HuH-7 (cell line): ENCODE results near the gene TBATA.

ENCODE experiments used
- DNase-seq: peaks from one replicate; pipeline ENCODE4 v3.0.0; 2011; ENCODE audit warnings: low spot score

TBATA gene

GRCh38 chr10:70807556-70807955 is 22.4 kb upstream of the TBATA start:
- DNase-seq = no peak

GRCh38 chr10:70806841-70807240 is 21.7 kb upstream of the TBATA start:
- DNase-seq = no peak

GRCh38 chr10:70805619-70806215 is 20.5 kb upstream of the TBATA start:
- no peak for DNase-seq

- DNase-seq = no peak
These were observed 19.2 kb upstream of the TBATA start for GRCh38 chr10:70804421-70804808.

GRCh38 chr10:70803775-70804420 is 18.7 kb upstream of the TBATA start:
- DNase-seq = no peak

- no peak for DNase-seq
These were observed 16.7 kb upstream of the TBATA start for GRCh38 chr10:70801854-70802253.

GRCh38 chr10:70799124-70799523 is 13.9 kb upstream of the TBATA start:
- no peak for DNase-seq

- DNase-seq = no peak
These were observed 12.7 kb upstream of the TBATA start for GRCh38 chr10:70797840-70798239.

GRCh38 chr10:70795613-70796012 is 10.4 kb upstream of the TBATA start:
- DNase-seq = no peak

- no peak for DNase-seq
These were observed 6.3 kb upstream of the TBATA start for GRCh38 chr10:70791386-70792039.

- DNase-seq = no peak
These were observed 1.7 kb upstream of the TBATA start for GRCh38 chr10:70786799-70787415.

- DNase-seq = no peak
These were observed 706 bp downstream of the TBATA start for GRCh38 chr10:70784471-70784870.

- DNase-seq = no peak
These were observed 1.2 kb downstream of the TBATA start for GRCh38 chr10:70784016-70784415.

- DNase-seq = no peak
These were observed 2.2 kb downstream of the TBATA start for GRCh38 chr10:70782746-70783680.

- no peak for DNase-seq
These were observed 3.0 kb downstream of the TBATA start for GRCh38 chr10:70782086-70782745.

- DNase-seq = no peak
These were observed 3.6 kb downstream of the TBATA start for GRCh38 chr10:70781461-70782051.

- no peak for DNase-seq
These were observed 4.4 kb downstream of the TBATA start for GRCh38 chr10:70780772-70781171.

- no peak for DNase-seq
These were observed 4.8 kb downstream of the TBATA start for GRCh38 chr10:70780370-70780760.

GRCh38 chr10:70779511-70780369 is 5.4 kb downstream of the TBATA start:
- no peak for DNase-seq

GRCh38 chr10:70779088-70779487 is 6.1 kb downstream of the TBATA start:
- no peak for DNase-seq
